Esophagus squamous epithelium (tissue), 4 donors: ENCODE results near the gene ZNF496.

Experiments
- CTCF ChIP-seq, 6 experiments: fragments of 450-650 bp in 4 of 6; fragments of 200-600 bp in 2 of 6; sonication (generic) in 2 of 6; IDR thresholded peaks; one replicate each; pipeline ENCODE4 v1.5.1; 2016 to 2019; ENCODE audit warnings: antibody characterized with exemption in 6 of 6, mild to moderate bottlenecking in 4 of 6, moderate library complexity in 4 of 6
- POLR2A ChIP-seq, 4 donors: fragments of 450-650 bp; IDR thresholded peaks; one replicate each; pipeline ENCODE4 v1.6.1; 2017; ENCODE audit warnings: antibody characterized with exemption in 4 of 4, mild to moderate bottlenecking in 4 of 4, moderate library complexity in 3 of 4

- TF ChIP-seq POLR2A (IDR thresholded peaks at IDR 0.05) = no peak
- no peak for TF ChIP-seq CTCF (IDR thresholded peaks at IDR 0.05)
Measured at GRCh38 chr1:247294282-247294681, 37.4 kb downstream of the ZNF496 start.
